IPS-20b (cell line): Measurements from ENCODE around the gene MYO18A.
A peak's percentile ranks its signal among the peaks of the same experiment; 100 is the strongest.
"Not testable (repeated sequence)": the region's sequence is repeated elsewhere in the genome, so short reads cannot be mapped to it uniquely, and the experiment has no call there.

Experiments
- H3K27ac ChIP-seq: one replicate; pipeline ENCODE4 v1.5.1; 2013; ENCODE audit warnings: low read length
- H3K27me3 ChIP-seq: 2 replicates; pipeline ENCODE4 v1.6.1; 2013; ENCODE audit warnings: mild to moderate bottlenecking, low read length, inconsistent platforms; ENCODE audit not compliant: insufficient read depth
- H3K36me3 ChIP-seq: 2 replicates; pipeline ENCODE4 v1.6.1; 2013; ENCODE audit warnings: low read depth, mild to moderate bottlenecking, inconsistent platforms, low read length, moderate library complexity; ENCODE audit not compliant: insufficient read depth
- H3K4me1 ChIP-seq: 2 replicates; pipeline ENCODE4 v1.6.1; 2013; ENCODE audit warnings: mild to moderate bottlenecking, control low read depth, inconsistent platforms, low read length, moderate library complexity; ENCODE audit not compliant: insufficient read depth
- H3K4me3 ChIP-seq: 2 replicates; pipeline ENCODE4 v1.5.1; 2013; ENCODE audit warnings: mild to moderate bottlenecking, low read length, inconsistent platforms
- H3K9ac ChIP-seq: 2 replicates; pipeline ENCODE4 v1.6.1; 2013; ENCODE audit warnings: low read depth, mild to moderate bottlenecking, inconsistent platforms, low read length, moderate library complexity
- H3K9me3 ChIP-seq: 2 replicates; pipeline ENCODE4 v1.6.1; 2013; ENCODE audit warnings: mild to moderate bottlenecking, low read depth, low read length, inconsistent platforms; ENCODE audit not compliant: insufficient read depth

The MYO18A gene

GRCh38 chr17:29180034-29180787 is at the start of gene MYO18A:
Gene MYO18A (minus strand): TSS chr17:29180398. CDS start chr17:29166940, 13,458 bp downstream.
- H3K9me3 ChIP-seq: no peaks in the 10 kb centered on the region; the same call in 1 of the 2 replicates
- no peaks in the 10 kb centered on the region for H3K36me3 ChIP-seq
- no peak within 1 kb of the TSS for H3K27ac ChIP-seq
- H3K4me1 ChIP-seq: peaks cover 24% of the 10 kb centered on the region
- H3K4me3 ChIP-seq: peak within 1 kb of the TSS; percentile 88
- H3K27me3 ChIP-seq: peaks cover 18% of the 10 kb centered on the region
- peak within 1 kb of the TSS; percentile 75; the same call in 1 of the 2 replicates for H3K9ac ChIP-seq

GRCh38 chr17:29225396-29225795 is 45.2 kb upstream of the MYO18A start:
- no peaks in the 10 kb centered on the region for H3K36me3 ChIP-seq
- H3K9ac ChIP-seq: no peak overlapping the region
- H3K4me3 ChIP-seq: no peak overlapping the region
- H3K27me3 ChIP-seq: no peaks in the 10 kb centered on the region
- H3K9me3 ChIP-seq: no peaks in the 10 kb centered on the region
- H3K27ac ChIP-seq: no peak overlapping the region
- H3K4me1 ChIP-seq: no peaks in the 10 kb centered on the region

GRCh38 chr17:29221338-29221737 is 41.1 kb upstream of the MYO18A start:
- H3K36me3 ChIP-seq, H3K4me3 ChIP-seq, H3K27me3 ChIP-seq, H3K4me1 ChIP-seq, H3K9ac ChIP-seq, H3K9me3 ChIP-seq, H3K27ac ChIP-seq: not testable (repeated sequence)

- Histone ChIP-seq H3K9ac (no peak overlapping the region), H3K4me3 (no peak overlapping the region), H3K4me1 (no peaks in the 10 kb centered on the region), H3K36me3 (no peaks in the 10 kb centered on the region), H3K27ac (no peak overlapping the region), H3K9me3 (no peaks in the 10 kb centered on the region), H3K27me3 (no peaks in the 10 kb centered on the region)
Observed at GRCh38 chr17:29219378-29220047, 39.3 kb upstream of the MYO18A start.

GRCh38 chr17:29216856-29217255 is 36.7 kb upstream of the MYO18A start:
- H3K9me3 ChIP-seq: no peaks in the 10 kb centered on the region
- no peaks in the 10 kb centered on the region for H3K27me3 ChIP-seq
- H3K9ac ChIP-seq: no peak overlapping the region
- no peak overlapping the region for H3K4me3 ChIP-seq
- H3K4me1 ChIP-seq: no peaks in the 10 kb centered on the region
- no peaks in the 10 kb centered on the region for H3K36me3 ChIP-seq
- no peak overlapping the region for H3K27ac ChIP-seq

- Histone ChIP-seq H3K36me3 (no peaks in the 10 kb centered on the region), H3K4me1 (no peaks in the 10 kb centered on the region), H3K9me3 (no peaks in the 10 kb centered on the region), H3K4me3 (no peak overlapping the region), H3K27ac (no peak overlapping the region), H3K27me3 (no peaks in the 10 kb centered on the region), H3K9ac (no peak overlapping the region)
Observed at GRCh38 chr17:29216181-29216580, 36.0 kb upstream of the MYO18A start.

- no peaks in the 10 kb centered on the region for H3K36me3 ChIP-seq
- no peak overlapping the region for H3K27ac ChIP-seq
- no peaks in the 10 kb centered on the region for H3K9me3 ChIP-seq
- H3K4me3 ChIP-seq: no peak overlapping the region
- no peaks in the 10 kb centered on the region for H3K4me1 ChIP-seq
- no peaks in the 10 kb centered on the region for H3K27me3 ChIP-seq
- no peak overlapping the region for H3K9ac ChIP-seq
Observed at GRCh38 chr17:29215717-29216116, 35.5 kb upstream of the MYO18A start.

GRCh38 chr17:29215174-29215573 is 35.0 kb upstream of the MYO18A start:
- Histone ChIP-seq H3K9me3 (no peaks in the 10 kb centered on the region), H3K27me3 (no peaks in the 10 kb centered on the region), H3K36me3 (no peaks in the 10 kb centered on the region), H3K9ac (no peak overlapping the region), H3K27ac (no peak overlapping the region), H3K4me1 (no peaks in the 10 kb centered on the region), H3K4me3 (no peak overlapping the region)

GRCh38 chr17:29214215-29215146 is 34.3 kb upstream of the MYO18A start:
- H3K27ac ChIP-seq: no peak overlapping the region
- no peaks in the 10 kb centered on the region for H3K4me1 ChIP-seq
- H3K27me3 ChIP-seq: no peaks in the 10 kb centered on the region
- H3K4me3 ChIP-seq: no peak overlapping the region
- H3K36me3 ChIP-seq: no peaks in the 10 kb centered on the region
- H3K9ac ChIP-seq: no peak overlapping the region
- H3K9me3 ChIP-seq: no peaks in the 10 kb centered on the region

GRCh38 chr17:29212681-29213121 is 32.5 kb upstream of the MYO18A start:
- Histone ChIP-seq H3K9me3 (no peaks in the 10 kb centered on the region), H3K36me3 (no peaks in the 10 kb centered on the region), H3K9ac (no peak overlapping the region), H3K4me3 (no peak overlapping the region), H3K27me3 (no peaks in the 10 kb centered on the region), H3K27ac (no peak overlapping the region), H3K4me1 (peaks cover 3% of the 10 kb centered on the region)

- Histone ChIP-seq H3K27me3 (no peaks in the 10 kb centered on the region), H3K27ac (no peak overlapping the region), H3K4me3 (no peak overlapping the region)
Observed at GRCh38 chr17:29212094-29212631, 32.0 kb upstream of the MYO18A start.

More at GRCh38 chr17:29212094-29212631, 32.0 kb upstream of the MYO18A start:
- H3K9me3 ChIP-seq: no peaks in the 10 kb centered on the region
- H3K4me1 ChIP-seq: peaks cover 6% of the 10 kb centered on the region
- H3K36me3 ChIP-seq: no peaks in the 10 kb centered on the region
- H3K9ac ChIP-seq: no peak overlapping the region
